Body of pancreas (tissue), 4 donors: ENCODE measurements around the gene PRRC2C.
"Not testable (repeated sequence)": the region's sequence is repeated elsewhere in the genome, so short reads cannot be mapped to it uniquely, and the experiment has no call there.

Experiments used
- CTCF ChIP-seq, 7 experiments: fragments of 450-650 bp in 4 of 7; fragments of 200-600 bp in 3 of 7; sonication (generic) in 3 of 7; IDR thresholded peaks; one replicate each; pipeline ENCODE4 v1.5.1; 2016 to 2019; ENCODE audit warnings: antibody characterized with exemption in 7 of 7
- POLR2A ChIP-seq, 3 donors: fragments of 450-650 bp; IDR thresholded peaks; one replicate each; pipeline ENCODE4 v1.6.1; 2016; ENCODE audit warnings: antibody characterized with exemption in 3 of 3, mild to moderate bottlenecking in 2 of 3

GRCh38 chr1:171615122-171615906, 130.0 kb downstream of the PRRC2C start:
- not testable (repeated sequence) for TF ChIP-seq CTCF, POLR2A (IDR thresholded peaks at IDR 0.05)
